ENCODE measurements around the gene ATAD3C.

- TF ChIP-seq POLR2A (IDR thresholded peaks at IDR 0.05): no peak
- TF ChIP-seq, protein P1, sequence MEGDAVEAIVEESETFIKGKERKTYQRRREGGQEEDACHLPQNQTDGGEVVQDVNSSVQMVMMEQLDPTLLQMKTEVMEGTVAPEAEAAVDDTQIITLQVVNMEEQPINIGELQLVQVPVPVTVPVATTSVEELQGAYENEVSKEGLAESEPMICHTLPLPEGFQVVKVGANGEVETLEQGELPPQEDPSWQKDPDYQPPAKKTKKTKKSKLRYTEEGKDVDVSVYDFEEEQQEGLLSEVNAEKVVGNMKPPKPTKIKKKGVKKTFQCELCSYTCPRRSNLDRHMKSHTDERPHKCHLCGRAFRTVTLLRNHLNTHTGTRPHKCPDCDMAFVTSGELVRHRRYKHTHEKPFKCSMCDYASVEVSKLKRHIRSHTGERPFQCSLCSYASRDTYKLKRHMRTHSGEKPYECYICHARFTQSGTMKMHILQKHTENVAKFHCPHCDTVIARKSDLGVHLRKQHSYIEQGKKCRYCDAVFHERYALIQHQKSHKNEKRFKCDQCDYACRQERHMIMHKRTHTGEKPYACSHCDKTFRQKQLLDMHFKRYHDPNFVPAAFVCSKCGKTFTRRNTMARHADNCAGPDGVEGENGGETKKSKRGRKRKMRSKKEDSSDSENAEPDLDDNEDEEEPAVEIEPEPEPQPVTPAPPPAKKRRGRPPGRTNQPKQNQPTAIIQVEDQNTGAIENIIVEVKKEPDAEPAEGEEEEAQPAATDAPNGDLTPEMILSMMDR (IDR thresholded peaks at IDR 0.05 in 8 of 11, conservative IDR thresholded peaks at IDR 0.05 in 3 of 11): no peak
These were observed 33.7 kb upstream of the ATAD3C start for GRCh38 chr1:1415751-1416150.

Measured in spleen (tissue), 7 donors.